ENCODE data around the gene HIVEP3.

DNA sequence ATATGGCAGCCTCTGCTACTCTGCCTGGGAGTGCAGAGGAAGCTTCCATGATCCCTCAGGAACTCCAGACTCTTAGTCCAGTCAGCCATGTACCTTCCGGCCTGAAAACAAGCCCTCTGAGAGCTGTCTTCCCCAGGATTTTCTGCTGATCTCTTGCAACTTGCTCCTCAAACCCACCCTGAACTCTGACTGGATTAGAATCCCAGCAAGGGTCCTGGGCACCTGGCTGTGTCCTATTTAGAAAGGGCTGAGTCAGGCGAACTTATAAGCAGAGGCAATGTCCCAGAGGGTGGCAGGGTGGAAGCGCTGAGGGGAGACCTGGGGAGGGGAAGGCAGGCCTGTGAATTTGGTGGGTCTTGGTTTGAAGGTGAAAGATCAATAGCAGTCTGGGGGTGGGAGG, 249.8 kb downstream of the HIVEP3 start:
- TF ChIP-seq, protein P1, sequence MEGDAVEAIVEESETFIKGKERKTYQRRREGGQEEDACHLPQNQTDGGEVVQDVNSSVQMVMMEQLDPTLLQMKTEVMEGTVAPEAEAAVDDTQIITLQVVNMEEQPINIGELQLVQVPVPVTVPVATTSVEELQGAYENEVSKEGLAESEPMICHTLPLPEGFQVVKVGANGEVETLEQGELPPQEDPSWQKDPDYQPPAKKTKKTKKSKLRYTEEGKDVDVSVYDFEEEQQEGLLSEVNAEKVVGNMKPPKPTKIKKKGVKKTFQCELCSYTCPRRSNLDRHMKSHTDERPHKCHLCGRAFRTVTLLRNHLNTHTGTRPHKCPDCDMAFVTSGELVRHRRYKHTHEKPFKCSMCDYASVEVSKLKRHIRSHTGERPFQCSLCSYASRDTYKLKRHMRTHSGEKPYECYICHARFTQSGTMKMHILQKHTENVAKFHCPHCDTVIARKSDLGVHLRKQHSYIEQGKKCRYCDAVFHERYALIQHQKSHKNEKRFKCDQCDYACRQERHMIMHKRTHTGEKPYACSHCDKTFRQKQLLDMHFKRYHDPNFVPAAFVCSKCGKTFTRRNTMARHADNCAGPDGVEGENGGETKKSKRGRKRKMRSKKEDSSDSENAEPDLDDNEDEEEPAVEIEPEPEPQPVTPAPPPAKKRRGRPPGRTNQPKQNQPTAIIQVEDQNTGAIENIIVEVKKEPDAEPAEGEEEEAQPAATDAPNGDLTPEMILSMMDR (IDR thresholded peaks at IDR 0.05): no peak
- TF ChIP-seq POLR2A (IDR thresholded peaks at IDR 0.05) (no peak), POLR2AphosphoS5 (IDR thresholded peaks at IDR 0.05; ENCODE audit: insufficient read depth in 1 of 2, low read depth in 1 of 2) (no peak)
